Heart right ventricle (tissue), 16 donors: Measurements from ENCODE around the gene ADAM33. TPM values are rescaled to one million over a fixed set of nuclear protein-coding genes. Genes with fewer than 3 reads are reported as not detected.

Experiments used
- ATAC-seq, 8 donors: fragments of 200-7000 bp; cut with Tn5 transposase; one replicate each; pipeline ENCODE4 v1.9.1; 2020; ENCODE audit warnings: mild to moderate bottlenecking in 8 of 8, moderate library complexity in 8 of 8, moderate number of reproducible peaks in 1 of 8
- DNase-seq, 2 donors: peaks; one replicate each; pipeline ENCODE4 v3.0.0-alpha.2; 2020
- H3K27ac ChIP-seq, 10 donors: fragments of 200-600 bp; sonication (generic) in 2 of 10; one replicate each; pipeline versions ENCODE4 v1.5.0 to v1.8.0; 2020 to 2022; ENCODE audit warnings: mild to moderate bottlenecking in 3 of 10
- H3K27me3 ChIP-seq, 7 donors: fragments of 200-600 bp; one replicate each; pipeline ENCODE4 v1.8.0; 2021 to 2022; ENCODE audit warnings: mild to moderate bottlenecking in 2 of 7
- H3K36me3 ChIP-seq, 9 donors: fragments of 200-600 bp; sonication (generic) in 1 of 9; one replicate each; pipeline versions ENCODE4 v1.5.0 to v1.8.0; 2020 to 2022; ENCODE audit warnings: mild to moderate bottlenecking in 2 of 9
- H3K4me1 ChIP-seq, 9 donors: fragments of 200-600 bp; sonication (generic) in 1 of 9; one replicate each; pipeline versions ENCODE4 v1.5.0 to v1.8.0; 2020 to 2022; ENCODE audit warnings: mild to moderate bottlenecking in 4 of 9
- H3K4me3 ChIP-seq, 10 donors: fragments of 200-600 bp; sonication (generic) in 2 of 10; one replicate each; pipeline versions ENCODE4 v1.5.0 to v1.8.0; 2020 to 2022; ENCODE audit warnings: mild to moderate bottlenecking in 7 of 10, moderate library complexity in 2 of 10
- H3K9me3 ChIP-seq, 11 donors: fragments of 200-600 bp in 10 of 11; sonication (generic) in 2 of 11; one replicate each; pipeline versions ENCODE4 v1.5.0 to v1.8.0; 2013 to 2022; ENCODE audit warnings: mild to moderate bottlenecking in 2 of 11, control low read depth in 1 of 11, moderate library complexity in 1 of 11
- WGBS, 2 donors: extraction: QIAGEN DNeasy Blood & Tissue Kit; methylation state at CpG; one replicate each; pipeline ENCODE4 v1.1.7; 2013; ENCODE audit warnings: inconsistent platforms in 1 of 2; 5-methylcytosine and 5-hydroxymethylcytosine counted together
- intact Hi-C, 10 donors: fragments of 100-400 bp; cut with DNase I; formaldehyde crosslinking; loops; one replicate each; pipeline versions ENCODE4 v1.11.1 to v1.14.2; 2022
- polyA plus RNA-seq, 2 donors: library from polyadenylated mRNA; stranded (reverse); fragments of 200-250 nt; gene quantifications; one replicate each; pipeline ENCODE4 v1.2.3, GENCODE V29; 2013
- total RNA-seq, 10 donors: library from RNA; stranded (reverse); fragmentation: NEBNext Ultra II Directional in 3 of 10; extraction: Animal tissue kit (Norgen Biotek cat#: 25700) in 3 of 10; gene quantifications; one replicate each; pipeline versions ENCODE4 v1.2.1 to v1.2.4, GENCODE V29; 2021 to 2023
- TF ChIP-seq, protein P1 (sequence below), 9 donors: fragments of 200-600 bp; sonication (generic) in 2 of 9; IDR thresholded peaks; one replicate each; pipeline versions ENCODE4 v1.5.0 to v1.8.0; 2021 to 2022; ENCODE audit warnings: antibody characterized with exemption in 9 of 9, mild to moderate bottlenecking in 5 of 9, moderate library complexity in 1 of 9
- donor health status: Arrhythmogenic right ventricular cardiomyopathy.
- donor health status: ischemic (EF 13 %, LVEDD 7.1; RV severe dilation, severe dysfunction).
- donor health status: healthy with polysubstance abuse.
- donor health status: DM: no; HTN: yes; CAD: no.
- donor health status: DM: no; HTN: no; CAD: no.
- donor health status: ischemic (EF 25% LVEDD 6.9; RV normal size, moderate dysfunction).
- donor health status: ischemic (EF 25% LVEDD 5.7; RV mildly dilated, moderate dysfunction).
- donor health status: healthy.
- donor health status: DM: yes; HTN: yes; CAD: no.
- donor health status: Ischemic cardiomyopathy.
- donor health status: ischemic (EF 35%, LVEDD 5.7; RV mildly dilated, moderate dysfunction).
- donor health status: nonischemic (EF 11% LVEDD 7.7; RV severe dilation, severe dysfunction).
- donor health status: DM: yes; HTN: yes; CAD: no.
- donor health status: PGD.
- donor health status: ischemic (EF 29% LVEDD 5.4; RV normal size, mild dysfunction).
- donor health status: nonischemic (EF 23%, LVEDD 6.1; RV moderate dilation, normal function).

Gene ADAM33
- total and polyA plus RNA-seq, 12 donors, result 1.6 to 71.8 (median 4.5) TPM

- Histone ChIP-seq H3K4me1 (peaks cover 5 to 13% (median 11%) of the 10 kb centered on the region in 9 donors), H3K27me3 (no peaks in the 10 kb centered on the region), H3K9me3 (peaks cover 0 to 4% (median 0%) of the 10 kb centered on the region in 11 donors), H3K36me3 (peaks cover 0 to 38% (median 0%) of the 10 kb centered on the region in 9 donors), H3K27ac (no peak overlapping the region), H3K4me3 (no peak overlapping the region)
- DNase-seq (no peak), ATAC-seq (no peak)
- TF ChIP-seq, protein P1, sequence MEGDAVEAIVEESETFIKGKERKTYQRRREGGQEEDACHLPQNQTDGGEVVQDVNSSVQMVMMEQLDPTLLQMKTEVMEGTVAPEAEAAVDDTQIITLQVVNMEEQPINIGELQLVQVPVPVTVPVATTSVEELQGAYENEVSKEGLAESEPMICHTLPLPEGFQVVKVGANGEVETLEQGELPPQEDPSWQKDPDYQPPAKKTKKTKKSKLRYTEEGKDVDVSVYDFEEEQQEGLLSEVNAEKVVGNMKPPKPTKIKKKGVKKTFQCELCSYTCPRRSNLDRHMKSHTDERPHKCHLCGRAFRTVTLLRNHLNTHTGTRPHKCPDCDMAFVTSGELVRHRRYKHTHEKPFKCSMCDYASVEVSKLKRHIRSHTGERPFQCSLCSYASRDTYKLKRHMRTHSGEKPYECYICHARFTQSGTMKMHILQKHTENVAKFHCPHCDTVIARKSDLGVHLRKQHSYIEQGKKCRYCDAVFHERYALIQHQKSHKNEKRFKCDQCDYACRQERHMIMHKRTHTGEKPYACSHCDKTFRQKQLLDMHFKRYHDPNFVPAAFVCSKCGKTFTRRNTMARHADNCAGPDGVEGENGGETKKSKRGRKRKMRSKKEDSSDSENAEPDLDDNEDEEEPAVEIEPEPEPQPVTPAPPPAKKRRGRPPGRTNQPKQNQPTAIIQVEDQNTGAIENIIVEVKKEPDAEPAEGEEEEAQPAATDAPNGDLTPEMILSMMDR (IDR thresholded peaks at IDR 0.05), result no peak
- 94% methylated on average over 16 of the region's 16 CpGs for WGBS, 2 donors
- intact Hi-C loops, result no loop called here
Observed at GRCh38 chr20:3691306-3691705, 9.5 kb upstream of the ADAM33 start.

- ATAC-seq (no peak), DNase-seq (no peak)
- Histone ChIP-seq H3K36me3 (peaks cover 0 to 37% (median 0%) of the 10 kb centered on the region in 9 donors), H3K9me3 (no peaks in the 10 kb centered on the region), H3K27ac (no peak overlapping the region), H3K4me1 (peaks cover 6 to 15% (median 13%) of the 10 kb centered on the region in 9 donors), H3K27me3 (no peaks in the 10 kb centered on the region), H3K4me3 (no peak overlapping the region)
- intact Hi-C loops, result no loop called here
- 94 to 97% methylated on average over 3 of the region's 3 CpGs for WGBS, 2 donors
- TF ChIP-seq, protein P1 (IDR thresholded peaks at IDR 0.05), result no peak
Observed at GRCh38 chr20:3690413-3690812, 8.6 kb upstream of the ADAM33 start.

- WGBS, 2 donors, result 91% methylated on average over 11 of the region's 11 CpGs
- ATAC-seq (no peak), DNase-seq (no peak)
- no peaks in the 10 kb centered on the region for H3K9me3 ChIP-seq
- intact Hi-C loops, result loop anchor here in 1 of 10 donors (10.0 kb wide), 1 partner anchor 165 kb away; no protein-coding TSS in a partner anchor
- no peaks in the 10 kb centered on the region for H3K27me3 ChIP-seq
- no peak overlapping the region for H3K4me3 ChIP-seq
- peaks cover 0 to 37% (median 0%) of the 10 kb centered on the region in 9 donors for H3K36me3 ChIP-seq
- no peak overlapping the region for H3K27ac ChIP-seq
- TF ChIP-seq, protein P1 (IDR thresholded peaks at IDR 0.05), result no peak
- peaks cover 6 to 15% (median 13%) of the 10 kb centered on the region in 9 donors for H3K4me1 ChIP-seq
Observed at GRCh38 chr20:3689978-3690377, 8.2 kb upstream of the ADAM33 start.

- DNase-seq, result peak in 1 of 2 donors; percentile 33
- peaks cover 6 to 15% (median 13%) of the 10 kb centered on the region in 9 donors for H3K4me1 ChIP-seq
- H3K9me3 ChIP-seq, result no peaks in the 10 kb centered on the region
- peak; percentile 59 to 87 (median 74) for ATAC-seq
- WGBS, 2 donors, result 57 to 74% methylated on average over 2 of the region's 2 CpGs
- intact Hi-C loops, result loop anchor here in 1 of 10 donors (10.0 kb wide), 1 partner anchor 167 kb away; no protein-coding TSS in a partner anchor
- TF ChIP-seq, protein P1 (IDR thresholded peaks at IDR 0.05), result no peak
- H3K36me3 ChIP-seq, result peaks cover 0 to 26% (median 0%) of the 10 kb centered on the region in 9 donors
- peak overlapping the region in 6 of 10 donors; percentile 28 to 76 (median 56) for H3K27ac ChIP-seq
- H3K4me3 ChIP-seq, result no peak overlapping the region
- H3K27me3 ChIP-seq, result peaks cover 0 to 15% (median 2%) of the 10 kb centered on the region in 7 donors
Observed at GRCh38 chr20:3687655-3688054, 5.8 kb upstream of the ADAM33 start.
